Measurements from ENCODE around the gene DDI1.

The DDI1 gene

DNA sequence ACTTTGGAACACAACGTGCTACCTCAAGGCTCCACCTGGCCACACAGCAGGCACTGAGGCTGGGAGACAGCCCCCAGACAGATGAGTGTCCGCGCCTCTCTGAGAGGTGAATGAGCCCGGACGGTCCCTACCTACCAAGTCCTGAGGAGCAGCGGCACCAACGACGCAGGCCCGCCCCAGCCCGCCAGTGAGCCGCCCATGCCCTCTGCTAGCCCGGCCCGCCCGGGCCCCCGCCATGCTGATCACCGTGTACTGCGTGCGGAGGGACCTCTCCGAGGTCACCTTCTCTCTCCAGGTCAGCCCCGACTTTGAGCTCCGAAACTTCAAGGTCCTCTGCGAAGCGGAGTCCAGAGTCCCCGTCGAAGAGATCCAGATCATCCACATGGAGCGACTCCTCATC is at the start of gene DDI1:
TSS of gene DDI1 (plus strand) at position 53 of the 400 bp plus-strand sequence. CDS start at position 236, 183 bp downstream.
- DNase-seq (ENCODE audit: low read depth in 2 of 2): no peak

DNA sequence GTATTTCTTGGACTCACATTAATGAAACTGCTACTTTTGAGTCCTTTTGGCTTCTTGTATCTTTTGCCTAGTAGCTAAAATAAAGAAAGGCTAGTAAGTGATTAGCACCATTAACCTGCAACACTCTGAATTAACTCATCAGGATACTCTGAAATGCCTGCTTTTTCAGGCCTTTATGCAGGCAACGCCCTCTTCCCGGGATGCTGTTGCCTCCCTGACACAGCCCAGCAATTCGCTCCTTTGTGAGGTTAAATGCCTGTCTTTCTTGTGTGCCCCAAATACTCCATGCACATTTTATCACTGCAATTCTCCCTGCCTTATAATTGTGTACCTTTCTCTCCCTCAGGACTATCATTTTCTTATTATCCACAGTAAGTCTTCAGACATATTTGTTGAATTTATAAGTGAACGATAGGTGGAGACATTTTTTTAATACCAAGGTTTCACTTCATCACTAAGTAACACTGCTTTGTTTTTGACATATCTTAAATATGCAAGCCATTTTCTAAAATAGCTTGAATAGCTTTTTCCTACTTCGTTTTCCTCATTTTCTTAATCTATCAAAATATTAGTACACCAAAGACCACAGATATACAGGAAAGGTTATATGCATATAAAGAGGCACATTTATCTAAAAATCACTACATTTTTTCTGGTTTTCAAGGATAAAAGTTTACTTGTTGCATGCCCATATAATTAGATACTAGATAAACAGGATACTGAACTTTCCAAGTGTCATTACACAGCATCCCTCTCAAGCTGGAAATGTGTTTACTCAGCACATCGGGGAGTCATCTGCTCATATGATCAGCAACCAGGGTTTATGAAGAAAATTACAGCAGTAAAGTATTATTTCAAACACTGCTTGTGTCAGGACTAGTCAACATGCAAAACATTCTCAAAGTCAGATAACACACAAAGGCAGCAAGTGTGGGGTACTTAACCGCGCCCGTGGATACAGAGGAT is 48.5 kb upstream of the DDI1 start:
- no peak for DNase-seq (ENCODE audit: low read depth in 2 of 2)

DNA sequence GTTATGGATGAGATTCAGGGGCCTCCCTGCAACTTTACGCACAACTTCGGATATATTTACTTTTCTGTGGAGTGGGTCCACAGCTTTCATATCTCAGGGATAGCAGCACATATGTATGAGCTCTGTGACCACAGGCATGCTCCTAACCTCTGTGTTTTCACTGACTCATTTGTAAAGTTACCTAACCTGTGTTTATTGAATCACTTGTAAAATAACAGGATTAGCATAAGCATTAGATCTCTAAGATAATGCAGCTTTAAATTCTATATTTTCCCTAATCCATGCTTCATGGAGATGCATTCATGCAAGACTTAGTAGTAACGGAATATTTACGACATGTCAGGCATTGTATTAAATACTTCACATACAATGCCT is 47.9 kb upstream of the DDI1 start:
- no peak for DNase-seq (ENCODE audit: low read depth in 2 of 2)

DNA sequence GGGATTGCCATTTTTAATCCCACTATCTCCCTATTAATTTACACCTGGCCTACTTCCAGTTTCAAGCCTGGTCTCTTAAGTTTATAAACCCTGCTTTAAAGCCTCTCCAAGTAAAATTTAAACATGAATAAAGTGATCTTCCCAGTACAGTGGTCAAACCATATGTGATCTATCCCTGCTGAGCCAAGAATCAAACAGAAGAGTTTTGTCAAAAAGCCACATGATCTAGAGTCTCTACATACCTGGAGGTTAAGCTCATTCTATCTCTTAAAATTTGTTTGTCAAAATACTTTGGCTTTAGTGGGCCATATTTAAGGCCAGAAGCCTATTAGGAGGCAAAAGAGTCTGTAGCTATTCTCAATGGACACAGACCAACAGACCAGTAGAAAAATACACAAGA is 42.9 kb upstream of the DDI1 start:
- DNase-seq (ENCODE audit: low read depth in 2 of 2): no peak

DNA sequence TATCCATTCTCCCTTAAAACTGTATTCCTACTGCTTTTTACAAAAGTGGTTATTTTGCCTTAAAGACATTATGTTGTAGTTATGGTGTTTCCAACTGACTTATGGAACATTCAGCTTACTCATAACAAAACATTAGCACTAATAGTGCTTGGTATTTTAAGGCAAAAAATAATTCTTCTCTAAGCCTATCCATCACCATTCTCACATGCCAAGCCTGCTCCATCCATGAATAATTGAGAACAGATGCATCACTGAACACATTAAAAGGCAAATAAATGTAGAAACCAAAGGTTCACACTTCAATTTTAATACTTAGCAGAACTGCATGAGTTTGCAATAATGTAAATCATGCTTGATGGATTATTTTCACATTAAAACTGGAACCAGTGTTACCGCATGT is 42.3 kb upstream of the DDI1 start:
- DNase-seq (ENCODE audit: low read depth in 2 of 2): no peak

DNA sequence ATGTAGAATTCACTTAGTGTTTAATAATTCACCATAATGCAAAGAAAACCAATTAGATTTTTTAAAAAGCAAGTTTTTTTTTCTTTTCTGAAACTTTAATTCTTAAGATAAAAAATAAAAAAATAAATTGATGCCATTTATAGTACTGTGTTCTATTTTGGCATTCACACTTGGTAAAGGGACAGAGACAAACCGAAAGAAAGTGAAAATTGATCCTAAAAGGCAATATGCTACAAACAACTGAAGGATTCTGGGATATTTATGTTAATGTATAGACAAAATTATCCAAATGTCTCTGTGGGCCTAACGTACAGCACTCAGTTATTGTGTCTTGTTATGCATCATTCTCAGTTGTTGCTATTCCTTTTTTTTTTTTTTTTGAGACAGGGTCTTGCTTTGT is 41.9 kb upstream of the DDI1 start:
- DNase-seq (ENCODE audit: low read depth in 2 of 2): no peak

DNA sequence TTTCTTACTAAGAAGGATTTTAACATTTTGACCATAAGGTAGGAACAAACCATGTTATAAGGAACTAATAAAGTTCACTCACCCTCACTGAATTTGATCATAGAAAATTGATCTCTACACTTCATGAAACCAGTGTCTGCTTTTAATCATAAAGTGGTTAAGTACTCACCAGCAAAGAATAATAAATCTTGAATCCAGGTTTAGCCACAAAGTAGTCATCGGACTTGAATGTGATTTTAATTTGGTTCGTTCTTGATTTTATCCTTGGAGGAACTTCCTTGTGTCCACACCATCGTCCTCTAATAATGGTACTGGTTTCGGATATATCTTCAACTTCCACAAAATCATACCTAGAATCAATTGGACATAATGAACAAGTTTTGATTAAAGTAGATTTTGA is 40.5 kb upstream of the DDI1 start:
- DNase-seq (ENCODE audit: low read depth in 2 of 2): no peak

DNA sequence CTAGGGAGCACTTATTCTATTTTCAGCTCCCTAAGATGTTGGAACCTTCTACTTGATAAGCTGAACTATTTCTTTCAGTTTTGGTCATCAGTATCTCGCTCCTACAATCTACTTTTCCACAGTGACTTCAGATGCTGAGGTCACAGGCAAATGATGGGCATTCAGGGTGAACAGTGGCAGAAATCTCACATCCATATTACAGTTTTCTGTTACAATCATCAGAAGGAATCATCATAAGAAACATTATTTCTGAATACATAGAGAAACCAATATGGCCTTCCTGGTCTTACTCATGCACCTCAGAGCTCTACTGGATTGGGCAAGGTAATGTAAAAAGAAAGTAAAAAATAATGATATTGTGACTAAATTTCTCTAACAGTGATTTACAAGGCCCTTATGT is 39.4 kb upstream of the DDI1 start:
- no peak for DNase-seq (ENCODE audit: low read depth in 2 of 2)

DNA sequence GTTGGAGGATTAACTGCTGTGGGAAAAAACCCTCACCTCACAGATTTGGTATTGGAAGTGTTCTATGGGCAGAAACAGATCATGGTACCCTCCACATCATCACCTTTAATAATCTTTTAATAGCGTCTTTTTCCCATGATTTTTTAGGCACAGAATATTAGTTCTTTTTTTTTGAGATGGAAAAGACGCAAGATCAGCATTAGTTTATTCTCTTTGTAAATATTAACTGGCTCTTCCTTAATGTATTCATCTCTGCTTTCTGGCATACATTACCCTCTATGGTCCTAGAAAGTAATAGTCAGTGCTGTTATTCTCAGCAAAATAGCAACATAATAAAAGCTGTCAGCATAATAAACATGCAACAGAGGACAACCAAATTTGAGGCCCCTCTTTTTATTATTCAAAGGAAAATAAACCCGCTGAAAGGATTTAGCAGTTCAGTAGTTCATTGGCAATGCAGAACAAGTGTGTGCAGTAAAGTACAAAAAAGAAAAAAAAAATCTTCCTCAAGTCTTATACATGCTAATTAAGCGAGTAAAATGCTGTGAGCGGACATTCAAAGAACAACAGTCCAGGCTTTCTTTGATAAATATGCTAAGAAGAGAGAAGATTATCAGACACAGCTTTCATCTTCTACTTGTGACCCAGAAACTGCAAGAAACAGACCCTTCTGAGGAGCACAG is 37.5 kb upstream of the DDI1 start:
- DNase-seq (ENCODE audit: low read depth in 2 of 2): no peak

DNA sequence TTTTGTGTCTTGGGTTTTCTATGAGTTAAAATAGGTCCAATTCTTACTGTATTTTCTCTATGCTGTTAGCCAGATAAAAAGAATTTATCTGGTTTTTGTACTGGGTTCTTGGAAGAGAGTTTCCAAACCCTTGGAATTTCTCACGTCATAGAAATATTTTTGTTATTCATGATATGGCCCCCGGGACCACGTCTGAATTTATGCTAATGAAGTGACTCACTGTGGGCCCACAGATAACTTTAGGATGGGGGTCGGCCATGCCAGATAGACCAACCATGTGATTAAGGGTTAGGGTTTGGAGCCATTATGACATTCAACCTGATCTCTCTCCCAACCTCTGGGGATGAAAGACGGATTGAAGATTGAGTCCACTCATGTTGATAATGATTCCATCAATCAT is 35.6 kb upstream of the DDI1 start:
- no peak for DNase-seq (ENCODE audit: low read depth in 2 of 2)

DNA sequence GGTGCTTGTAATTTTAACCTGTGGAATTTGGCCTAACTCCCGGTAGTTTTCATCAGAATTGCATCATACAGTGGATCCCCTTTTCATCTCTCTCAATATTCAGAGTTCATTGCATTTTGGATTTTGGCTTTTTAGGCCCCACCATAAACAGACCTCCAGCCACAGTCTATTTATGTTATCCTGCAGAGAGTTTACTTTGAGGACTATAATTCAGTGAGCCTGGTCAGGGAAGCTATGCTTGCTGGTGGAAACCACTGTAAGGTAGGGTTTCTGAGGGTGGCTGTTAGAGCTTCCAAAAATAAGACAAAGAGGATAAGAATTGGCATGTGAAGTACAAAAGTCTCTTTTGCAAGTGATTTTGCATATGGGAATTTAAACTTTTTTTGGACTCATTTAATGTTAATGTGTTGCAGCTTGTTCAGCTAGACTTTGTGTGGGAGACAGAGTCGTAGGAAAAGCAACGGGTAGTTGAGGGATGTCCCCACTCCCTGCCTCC is 34.8 kb upstream of the DDI1 start:
- DNase-seq (ENCODE audit: low read depth in 2 of 2): no peak

DNA sequence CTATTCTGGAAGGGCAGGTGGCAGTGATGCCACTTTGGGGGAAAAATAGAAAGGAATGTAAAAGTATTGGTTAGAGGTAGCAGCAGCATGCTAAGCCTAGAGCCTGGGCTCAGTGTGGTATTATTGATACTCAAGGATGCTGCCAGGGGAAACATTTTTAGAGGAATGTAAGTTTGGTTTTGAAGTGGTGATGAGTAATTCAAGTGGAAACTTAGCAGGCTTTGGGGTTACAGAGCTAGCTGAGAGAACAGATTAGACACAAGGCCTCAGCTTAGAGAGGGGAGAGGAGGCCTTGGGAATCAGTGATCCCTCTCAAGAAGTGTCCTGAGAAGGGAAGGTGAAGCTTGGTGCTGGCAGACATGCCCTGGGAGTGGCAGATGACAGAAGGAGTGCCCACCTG is 32.9 kb upstream of the DDI1 start:
- DNase-seq (ENCODE audit: low read depth in 2 of 2): no peak

DNA sequence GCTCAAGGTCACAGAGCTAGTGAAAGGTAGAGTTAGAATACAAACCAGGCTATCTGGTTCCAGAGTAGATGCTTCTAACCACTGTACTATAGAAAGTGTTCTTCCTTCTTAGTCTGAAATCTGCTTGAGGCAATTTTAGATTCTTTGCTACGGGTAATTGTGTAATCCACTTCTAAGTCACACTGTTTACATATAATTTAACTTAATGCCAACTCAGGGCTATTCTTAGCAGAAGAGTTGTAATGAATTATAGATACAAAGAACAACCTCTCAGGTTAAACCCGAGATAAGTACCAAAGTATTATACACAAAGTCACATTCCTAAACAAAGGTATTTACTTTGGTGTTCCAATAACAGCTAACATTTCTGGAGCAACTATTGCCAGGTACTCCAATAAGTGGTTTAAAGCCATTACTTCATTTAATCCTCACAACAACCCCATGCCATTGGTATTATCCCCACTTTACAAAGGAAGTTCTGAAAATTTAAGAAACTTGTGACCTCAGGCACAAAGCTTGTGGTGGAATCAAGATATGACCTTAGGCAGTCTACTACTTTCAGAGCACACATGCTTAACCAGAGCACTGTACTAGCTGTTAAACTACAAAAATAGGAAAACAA is 31.1 kb upstream of the DDI1 start:
- no peak for DNase-seq (ENCODE audit: low read depth in 2 of 2)

DNA sequence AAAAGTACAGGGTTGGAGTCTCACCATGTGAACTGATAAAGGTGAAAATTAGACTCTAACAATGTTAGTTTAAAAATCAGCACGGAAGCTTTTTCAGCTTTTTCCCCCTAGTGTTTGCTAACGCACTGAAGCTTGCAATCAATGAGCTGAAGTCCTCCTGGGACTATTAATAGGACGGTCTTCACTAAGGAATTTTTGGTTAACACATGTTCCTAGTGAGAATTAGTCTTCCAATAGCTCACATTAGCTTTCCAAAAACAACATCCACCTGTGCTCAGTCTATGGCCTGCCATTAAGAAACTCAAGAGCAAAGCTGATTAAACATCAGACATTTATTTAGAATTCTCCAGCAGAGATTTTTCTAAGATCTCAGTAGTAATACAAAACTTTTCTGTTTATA is 26.7 kb upstream of the DDI1 start:
- DNase-seq (ENCODE audit: low read depth in 2 of 2): no peak

DNA sequence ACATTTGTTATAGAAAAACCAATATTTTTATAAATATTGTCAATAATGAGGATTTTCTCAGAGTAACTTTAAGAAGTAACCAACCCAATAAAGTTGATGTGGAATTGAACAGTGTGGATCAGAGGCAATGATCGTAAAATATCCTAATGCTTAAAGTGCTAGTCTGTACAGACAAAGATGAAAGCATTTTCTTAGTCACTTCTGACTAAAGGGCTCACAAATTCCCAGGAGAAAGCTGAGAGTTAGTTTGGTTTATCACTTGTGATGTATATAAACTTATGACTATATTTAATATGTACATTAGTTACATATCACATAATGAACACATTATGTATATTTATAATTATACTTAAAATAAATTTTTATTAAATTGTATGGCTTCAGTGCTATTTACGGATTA is 25.4 kb upstream of the DDI1 start:
- no peak for DNase-seq (ENCODE audit: low read depth in 2 of 2)

DNA sequence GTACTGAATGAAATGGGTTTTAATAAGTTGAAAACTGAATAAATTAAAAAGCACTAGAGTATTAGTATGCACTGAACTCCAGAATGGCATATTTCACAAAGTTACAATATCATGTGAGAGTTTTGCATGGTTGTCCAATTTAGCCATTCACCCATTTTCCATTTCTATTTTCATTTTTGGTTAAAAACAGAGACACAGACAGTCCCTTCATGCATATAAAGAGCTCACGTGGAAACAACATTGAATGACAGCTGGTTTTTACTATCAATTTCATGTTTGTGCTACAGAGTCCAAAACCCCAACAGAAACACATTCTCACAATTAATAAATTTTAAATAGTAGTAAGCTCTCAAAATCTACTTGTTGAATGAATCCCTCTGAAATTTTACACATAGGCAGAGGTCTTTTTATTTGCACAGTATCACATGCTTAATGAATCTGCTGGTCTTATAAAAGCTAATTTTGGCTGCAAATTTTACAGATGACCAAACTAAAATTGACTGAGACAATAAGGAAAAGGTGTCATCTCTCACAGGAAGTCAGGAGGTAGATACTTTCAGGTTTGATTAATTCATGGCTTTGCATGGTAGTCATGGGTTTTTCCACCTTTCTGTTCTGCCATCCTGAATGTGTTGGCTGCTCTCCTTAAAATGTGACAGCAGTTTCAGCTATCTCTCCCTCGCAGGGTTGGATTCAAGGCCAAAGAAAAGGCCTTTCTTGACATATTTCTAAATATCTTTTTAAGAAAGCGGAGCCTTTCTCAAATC is 20.6 kb upstream of the DDI1 start:
- no peak for DNase-seq (ENCODE audit: low read depth in 2 of 2)

DNA sequence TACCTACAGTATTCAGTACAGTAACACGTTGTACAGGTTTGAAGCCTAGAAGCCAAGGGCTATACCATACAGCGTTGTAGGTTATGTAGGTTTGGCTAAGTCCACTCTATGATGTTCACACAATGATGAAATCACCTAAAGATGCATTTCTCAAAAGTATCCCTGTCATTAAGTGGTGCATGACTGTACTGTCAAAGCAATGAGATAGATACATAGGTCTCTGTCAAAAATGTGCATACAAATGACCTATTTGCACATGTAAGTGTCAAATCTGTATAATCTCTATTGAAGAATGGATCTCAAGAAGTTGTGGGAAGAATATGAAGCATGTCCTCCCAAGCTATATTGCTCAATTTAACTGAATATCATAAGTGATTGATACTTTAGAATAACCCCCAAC is 11.9 kb upstream of the DDI1 start:
- DNase-seq (ENCODE audit: low read depth in 2 of 2): no peak

DNA sequence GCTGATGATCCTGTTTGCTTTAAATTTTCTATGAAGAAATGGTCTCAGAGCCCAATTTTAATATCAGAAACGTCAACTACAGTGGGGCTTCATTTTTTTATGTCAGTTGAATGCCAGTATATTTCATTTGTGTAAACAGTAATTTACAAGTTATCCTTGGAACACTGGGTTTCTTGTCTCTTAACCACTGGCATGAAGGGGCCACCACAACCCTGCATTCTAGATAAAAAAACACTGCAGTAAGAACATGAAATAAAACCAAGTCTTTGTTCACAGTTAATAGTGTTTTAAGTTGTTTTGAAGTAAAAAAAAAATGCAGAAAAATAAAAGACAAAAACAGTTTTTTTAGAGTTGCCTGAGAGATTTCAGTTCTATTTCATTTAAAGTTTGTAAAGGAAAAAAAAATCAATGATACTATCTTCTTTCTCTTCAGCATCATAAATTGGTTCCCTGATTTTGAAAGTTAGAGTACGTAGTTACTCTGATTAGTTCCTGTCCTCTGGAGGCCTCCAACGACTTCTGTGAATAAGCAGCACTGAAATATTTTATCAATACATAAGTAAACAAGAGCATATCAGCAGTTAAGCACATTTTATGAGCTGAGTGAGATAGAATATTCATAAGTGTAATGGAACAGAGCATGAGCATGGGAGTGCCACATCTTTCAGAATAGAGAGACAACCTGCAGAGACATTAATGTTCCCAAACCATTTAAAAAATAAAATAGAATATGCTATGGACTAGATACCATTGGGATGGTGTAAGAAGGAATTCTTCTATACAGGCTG is 7.8 kb upstream of the DDI1 start:
- no peak for DNase-seq (ENCODE audit: low read depth in 2 of 2)

DNA sequence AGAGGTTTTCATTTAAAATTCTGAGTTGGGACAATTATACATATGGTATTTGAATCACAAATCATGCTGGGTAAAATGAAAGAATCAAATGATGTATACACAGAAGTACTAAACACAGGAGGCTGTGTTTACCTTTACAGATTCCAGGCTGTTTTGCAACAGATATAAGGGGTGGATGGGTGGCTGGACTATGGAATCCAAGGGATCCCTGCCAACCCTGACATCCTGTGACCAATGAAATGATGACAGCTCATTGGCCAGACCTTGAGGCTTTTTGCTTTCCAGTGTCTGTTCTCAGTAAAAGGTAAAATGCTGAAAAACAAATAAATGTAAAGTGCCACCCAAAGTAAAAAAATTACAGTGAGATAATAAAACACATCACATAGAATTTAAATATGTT is 3.3 kb upstream of the DDI1 start:
- no peak for DNase-seq (ENCODE audit: low read depth in 2 of 2)

DNA sequence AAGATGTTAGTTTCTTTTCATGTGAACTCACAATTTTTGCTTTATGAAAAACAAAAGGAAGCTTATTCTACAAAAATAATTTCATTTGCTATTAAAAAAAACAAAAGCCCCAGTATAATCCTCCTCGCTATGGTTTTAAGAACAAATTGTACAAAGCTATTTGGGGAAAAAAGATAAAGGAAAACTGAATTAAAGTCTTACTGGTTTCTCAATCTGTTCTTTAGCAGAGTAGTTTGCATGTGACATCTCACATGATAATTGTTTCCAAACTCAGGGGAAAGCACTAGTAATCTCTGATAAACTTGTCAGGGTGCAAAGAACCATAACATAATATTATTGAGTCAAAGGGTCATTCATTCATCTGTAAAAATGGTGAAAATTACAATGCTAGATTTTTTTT is 2.9 kb upstream of the DDI1 start:
- no peak for DNase-seq (ENCODE audit: low read depth in 2 of 2)

DNA sequence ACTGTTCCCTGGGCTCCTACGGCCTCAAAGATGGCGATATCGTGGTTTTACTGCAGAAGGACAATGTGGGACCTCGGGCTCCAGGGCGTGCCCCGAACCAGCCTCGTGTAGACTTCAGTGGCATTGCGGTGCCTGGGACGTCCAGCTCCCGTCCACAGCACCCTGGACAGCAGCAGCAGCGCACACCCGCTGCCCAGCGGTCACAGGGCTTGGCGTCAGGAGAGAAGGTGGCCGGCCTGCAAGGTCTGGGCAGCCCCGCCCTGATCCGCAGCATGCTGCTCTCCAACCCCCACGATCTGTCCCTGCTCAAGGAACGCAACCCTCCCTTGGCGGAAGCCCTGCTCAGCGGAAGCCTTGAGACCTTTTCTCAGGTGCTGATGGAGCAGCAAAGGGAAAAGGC is 555 bp downstream of the DDI1 start:
- DNase-seq (ENCODE audit: low read depth in 2 of 2): no peak

Measured in stimulated activated CD8-positive, alpha-beta memory T cell treated with anti-CD3 and anti-CD28 coated beads, Interleukin-2, amount 100 ng/mL, for 48 hours (primary cell).